ENCODE measurements around the gene COL27A1. TPM values are rescaled to one million over a fixed set of nuclear protein-coding genes. Genes with fewer than 3 reads are reported as not detected.

The COL27A1 gene
- total RNA-seq, 1 donor from 2014 or later = 0.33 TPM

DNA sequence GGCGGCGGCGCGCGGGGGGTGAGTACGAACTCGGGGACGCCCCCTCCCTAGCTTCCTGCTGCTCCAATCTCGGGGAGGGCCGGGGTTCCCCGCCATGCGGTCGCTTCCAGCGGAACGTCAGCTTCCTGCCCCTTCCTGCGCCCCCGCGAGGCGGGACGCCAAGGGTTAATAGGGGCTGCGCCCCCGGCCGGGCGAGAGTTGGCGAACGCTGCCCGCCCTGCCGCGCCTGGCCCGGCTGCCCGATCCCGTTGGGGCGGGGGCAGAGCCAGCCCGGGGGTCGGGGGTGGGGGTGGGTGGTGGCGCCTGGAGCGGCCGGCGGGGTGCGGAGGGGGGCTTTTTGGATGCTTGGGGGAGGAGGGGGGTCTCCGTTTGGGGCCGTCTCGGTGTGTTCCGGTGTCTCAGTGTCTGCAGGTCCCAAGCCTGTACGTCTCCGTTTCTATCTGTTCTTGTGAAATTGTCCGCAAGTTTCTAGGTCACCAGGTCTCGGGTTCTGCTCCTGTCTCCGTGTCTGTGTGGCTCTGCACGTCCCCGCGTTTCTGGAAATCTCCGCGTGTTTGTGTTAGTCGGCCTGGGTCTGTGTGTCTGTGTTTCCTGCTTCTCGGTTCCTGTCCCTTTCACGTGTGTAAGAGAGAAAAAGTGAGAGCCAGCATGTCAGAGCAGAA, 789 bp downstream of the COL27A1 start:
- Mint-ChIP-seq H3K27me3 (peaks cover 47% of the 10 kb centered on the region), H3K27ac (no peak overlapping the region), H3K36me3 (ENCODE audit: low read depth) (no peaks in the 10 kb centered on the region), H3K4me3 (peak overlapping the region; percentile 81), H3K9me3 (no peaks in the 10 kb centered on the region), H3K4me1 (peaks cover 21% of the 10 kb centered on the region)
- DNase-seq (no peak), ATAC-seq (ENCODE audit: low read depth) (no peak)
- POLR2A ChIA-PET = no interaction called here
- TF ChIP-seq, protein P1, sequence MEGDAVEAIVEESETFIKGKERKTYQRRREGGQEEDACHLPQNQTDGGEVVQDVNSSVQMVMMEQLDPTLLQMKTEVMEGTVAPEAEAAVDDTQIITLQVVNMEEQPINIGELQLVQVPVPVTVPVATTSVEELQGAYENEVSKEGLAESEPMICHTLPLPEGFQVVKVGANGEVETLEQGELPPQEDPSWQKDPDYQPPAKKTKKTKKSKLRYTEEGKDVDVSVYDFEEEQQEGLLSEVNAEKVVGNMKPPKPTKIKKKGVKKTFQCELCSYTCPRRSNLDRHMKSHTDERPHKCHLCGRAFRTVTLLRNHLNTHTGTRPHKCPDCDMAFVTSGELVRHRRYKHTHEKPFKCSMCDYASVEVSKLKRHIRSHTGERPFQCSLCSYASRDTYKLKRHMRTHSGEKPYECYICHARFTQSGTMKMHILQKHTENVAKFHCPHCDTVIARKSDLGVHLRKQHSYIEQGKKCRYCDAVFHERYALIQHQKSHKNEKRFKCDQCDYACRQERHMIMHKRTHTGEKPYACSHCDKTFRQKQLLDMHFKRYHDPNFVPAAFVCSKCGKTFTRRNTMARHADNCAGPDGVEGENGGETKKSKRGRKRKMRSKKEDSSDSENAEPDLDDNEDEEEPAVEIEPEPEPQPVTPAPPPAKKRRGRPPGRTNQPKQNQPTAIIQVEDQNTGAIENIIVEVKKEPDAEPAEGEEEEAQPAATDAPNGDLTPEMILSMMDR (IDR thresholded peaks at IDR 0.05) = no peak
- CTCF ChIA-PET = interaction anchor here (0.5 to 1.6 kb wide), 2 partner anchors 134 to 1438 kb away, joined by 3 to 5 read pairs; no protein-coding TSS in a partner anchor
- intact Hi-C loops (cut with micrococcal nuclease) = loop anchor here (1.0 kb wide), 2 partner anchors 135 to 149 kb away; no protein-coding TSS in a partner anchor

DNA sequence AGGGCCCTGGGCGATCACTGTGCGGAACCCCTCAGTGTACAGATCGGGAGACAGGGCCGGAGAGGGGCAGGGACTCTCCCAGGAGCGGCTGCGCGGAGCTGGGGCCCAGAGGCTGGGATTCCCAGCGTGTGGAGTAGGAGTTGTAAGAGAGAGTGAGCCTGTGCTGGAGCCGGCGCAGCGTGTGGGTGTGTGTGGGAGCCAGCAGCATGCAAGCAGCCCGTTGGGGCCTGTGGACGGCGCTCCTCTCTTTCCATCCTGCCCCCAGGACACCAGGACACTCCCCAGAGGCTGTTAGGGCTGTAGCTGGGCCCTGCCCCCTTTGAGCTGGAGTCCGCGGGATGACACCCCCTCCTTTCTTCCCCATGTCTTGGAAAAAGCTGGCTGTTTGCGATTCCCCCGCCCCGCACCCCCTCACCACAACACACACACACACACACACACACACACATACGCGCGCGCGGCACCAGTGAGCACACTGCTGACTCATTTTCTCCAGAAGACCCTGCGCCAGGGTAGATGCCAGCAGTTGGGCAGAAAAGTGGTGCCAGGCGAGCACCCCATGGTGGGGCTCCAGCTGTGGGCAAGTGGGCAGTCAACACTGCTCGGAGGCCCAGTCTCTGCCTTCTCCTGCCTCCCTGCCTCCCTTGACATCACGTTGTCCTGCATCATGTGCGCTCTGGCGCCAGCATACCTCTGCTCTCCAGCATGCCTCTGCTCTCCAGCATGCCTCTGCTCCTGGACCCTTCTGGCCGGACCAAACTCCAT, 1.5 kb downstream of the COL27A1 start:
- ATAC-seq (ENCODE audit: low read depth) (no peak), DNase-seq (no peak)
- POLR2A ChIA-PET = no interaction called here
- Mint-ChIP-seq H3K27me3 (peaks cover 40% of the 10 kb centered on the region), H3K4me1 (peaks cover 21% of the 10 kb centered on the region), H3K36me3 (ENCODE audit: low read depth) (no peaks in the 10 kb centered on the region), H3K4me3 (peak overlapping the region; percentile 81), H3K9me3 (no peaks in the 10 kb centered on the region), H3K27ac (no peak overlapping the region)
- intact Hi-C loops (cut with micrococcal nuclease) = no loop called here
- TF ChIP-seq, protein P1 (IDR thresholded peaks at IDR 0.05) = no peak
- CTCF ChIA-PET = interaction anchor here (0.5 kb wide), 1 partner anchor 1437 kb away, joined by 3 read pairs; no protein-coding TSS in a partner anchor

DNA sequence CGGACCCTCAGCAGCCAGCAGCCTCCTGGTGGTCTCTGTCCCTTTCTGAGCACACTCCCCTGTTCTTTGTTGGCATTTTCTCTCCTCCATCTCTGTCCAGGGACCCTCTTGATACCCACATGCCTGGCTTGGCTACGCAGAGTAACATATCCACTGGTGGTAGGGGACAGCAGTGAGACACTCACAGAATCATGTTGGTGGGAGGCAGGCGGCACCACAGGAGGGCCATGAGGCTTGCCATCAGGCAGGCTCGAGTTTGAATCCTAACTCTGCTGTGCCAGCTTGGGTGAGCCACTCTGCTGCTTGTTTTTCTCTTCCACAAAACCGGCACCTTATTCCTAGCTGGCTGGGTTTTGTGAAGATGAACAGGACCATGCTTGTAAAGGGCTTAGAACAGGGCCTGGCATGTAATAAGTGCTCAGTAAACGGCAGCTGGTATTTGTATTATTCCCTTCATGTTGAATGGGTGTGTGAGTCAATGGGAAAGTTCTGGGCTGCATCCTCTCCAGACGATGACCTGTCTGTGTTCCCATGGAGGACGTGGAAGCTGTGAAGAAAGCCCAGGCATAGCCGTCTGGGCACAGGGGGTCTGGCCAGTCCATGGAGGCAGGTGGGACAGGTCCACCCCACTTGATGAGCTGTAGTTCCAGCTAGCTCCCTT, 2.3 kb downstream of the COL27A1 start:
- POLR2A ChIA-PET = no interaction called here
- CTCF ChIA-PET = no interaction called here
- Mint-ChIP-seq H3K36me3 (ENCODE audit: low read depth) (no peaks in the 10 kb centered on the region), H3K4me3 (peak overlapping the region; percentile 44), H3K4me1 (peaks cover 21% of the 10 kb centered on the region), H3K27me3 (peaks cover 36% of the 10 kb centered on the region), H3K27ac (no peak overlapping the region), H3K9me3 (no peaks in the 10 kb centered on the region)
- ATAC-seq (ENCODE audit: low read depth) (no peak), DNase-seq (no peak)
- intact Hi-C loops (cut with micrococcal nuclease) = no loop called here
- TF ChIP-seq, protein P1 (IDR thresholded peaks at IDR 0.05) = no peak

DNA sequence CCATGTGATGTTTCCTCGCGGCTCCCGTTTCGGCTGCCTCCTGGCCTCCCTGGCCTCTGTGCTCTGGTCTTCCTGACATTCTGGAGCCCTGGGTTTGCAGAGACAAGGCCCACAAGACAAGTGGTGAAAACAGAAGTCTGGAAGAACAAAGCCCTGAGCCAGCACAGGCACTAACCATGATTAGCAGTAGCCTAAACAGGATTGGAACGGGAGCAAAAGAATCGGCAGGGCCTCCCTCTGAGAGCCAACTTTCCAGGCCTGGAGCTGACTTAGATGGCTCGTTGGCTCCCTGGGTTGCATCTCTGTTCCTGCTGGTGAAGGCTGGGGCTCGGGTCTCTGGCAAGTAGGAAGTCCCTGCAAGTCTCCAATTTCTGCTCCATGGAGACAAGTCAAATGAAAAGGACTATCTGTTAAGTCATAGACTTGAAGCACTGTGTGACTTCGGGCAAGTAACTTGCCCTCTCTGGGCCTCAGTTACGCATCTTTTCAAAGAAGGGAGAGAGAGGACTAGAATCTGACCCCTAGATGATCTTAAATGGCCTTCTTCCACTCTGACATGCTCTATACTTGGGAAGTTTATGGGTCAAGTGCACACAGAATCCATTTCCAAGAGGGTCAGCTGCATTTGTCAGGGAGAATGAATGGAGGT, 3.3 kb downstream of the COL27A1 start:
- CTCF ChIA-PET = no interaction called here
- H3K9me3 Mint-ChIP-seq = no peaks in the 10 kb centered on the region
- peaks cover 30% of the 10 kb centered on the region for H3K27me3 Mint-ChIP-seq
- no peak overlapping the region for H3K27ac Mint-ChIP-seq
- DNase-seq (no peak), ATAC-seq (ENCODE audit: low read depth) (no peak)
- peaks cover 21% of the 10 kb centered on the region for H3K4me1 Mint-ChIP-seq
- POLR2A ChIA-PET = no interaction called here
- TF ChIP-seq, protein P1 (IDR thresholded peaks at IDR 0.05) = no peak
- H3K36me3 Mint-ChIP-seq (ENCODE audit: low read depth) = no peaks in the 10 kb centered on the region
- H3K4me3 Mint-ChIP-seq = no peak overlapping the region
- intact Hi-C loops (cut with micrococcal nuclease) = no loop called here

Measured in activated B cell treated with CpG ODN at 0.5 μM for 24 hours (primary cell).